ENCODE results near the gene ATP9B.
"Not testable (repeated sequence)": the region's sequence is repeated elsewhere in the genome, so short reads cannot be mapped to it uniquely, and the experiment has no call there.

ATP9B gene

DNA sequence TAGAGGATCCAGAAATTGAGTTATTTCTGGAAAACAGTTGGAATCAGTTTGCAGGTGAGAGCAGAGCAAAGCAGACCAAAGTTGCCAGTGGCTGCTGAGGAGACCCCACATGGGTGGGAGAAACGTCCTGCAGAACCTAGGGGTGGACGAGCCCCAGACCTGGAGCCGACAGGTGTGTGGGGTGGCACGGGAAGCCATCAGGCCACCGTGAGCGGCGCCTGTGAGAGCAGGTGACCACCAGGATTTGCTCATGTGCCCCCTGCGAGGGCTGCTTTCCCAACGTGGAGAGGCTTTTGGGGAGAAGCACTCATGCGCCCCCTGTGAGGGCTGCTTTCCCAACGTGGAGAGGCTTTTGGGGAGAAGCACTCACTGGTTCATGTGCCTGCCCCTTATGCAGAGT is 209.7 kb downstream of the ATP9B start:
- no peak for DNase-seq (ENCODE audit: low read depth)
- H3K4me3 ChIP-seq (ENCODE audit: control insufficient read depth, low read depth, low read length) = no peak overlapping the region
- TF ChIP-seq, protein P1, sequence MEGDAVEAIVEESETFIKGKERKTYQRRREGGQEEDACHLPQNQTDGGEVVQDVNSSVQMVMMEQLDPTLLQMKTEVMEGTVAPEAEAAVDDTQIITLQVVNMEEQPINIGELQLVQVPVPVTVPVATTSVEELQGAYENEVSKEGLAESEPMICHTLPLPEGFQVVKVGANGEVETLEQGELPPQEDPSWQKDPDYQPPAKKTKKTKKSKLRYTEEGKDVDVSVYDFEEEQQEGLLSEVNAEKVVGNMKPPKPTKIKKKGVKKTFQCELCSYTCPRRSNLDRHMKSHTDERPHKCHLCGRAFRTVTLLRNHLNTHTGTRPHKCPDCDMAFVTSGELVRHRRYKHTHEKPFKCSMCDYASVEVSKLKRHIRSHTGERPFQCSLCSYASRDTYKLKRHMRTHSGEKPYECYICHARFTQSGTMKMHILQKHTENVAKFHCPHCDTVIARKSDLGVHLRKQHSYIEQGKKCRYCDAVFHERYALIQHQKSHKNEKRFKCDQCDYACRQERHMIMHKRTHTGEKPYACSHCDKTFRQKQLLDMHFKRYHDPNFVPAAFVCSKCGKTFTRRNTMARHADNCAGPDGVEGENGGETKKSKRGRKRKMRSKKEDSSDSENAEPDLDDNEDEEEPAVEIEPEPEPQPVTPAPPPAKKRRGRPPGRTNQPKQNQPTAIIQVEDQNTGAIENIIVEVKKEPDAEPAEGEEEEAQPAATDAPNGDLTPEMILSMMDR (conservative IDR thresholded peaks at IDR 0.05; ENCODE audit: control insufficient read depth, insufficient read depth, low read depth, low read length) = no peak

DNA sequence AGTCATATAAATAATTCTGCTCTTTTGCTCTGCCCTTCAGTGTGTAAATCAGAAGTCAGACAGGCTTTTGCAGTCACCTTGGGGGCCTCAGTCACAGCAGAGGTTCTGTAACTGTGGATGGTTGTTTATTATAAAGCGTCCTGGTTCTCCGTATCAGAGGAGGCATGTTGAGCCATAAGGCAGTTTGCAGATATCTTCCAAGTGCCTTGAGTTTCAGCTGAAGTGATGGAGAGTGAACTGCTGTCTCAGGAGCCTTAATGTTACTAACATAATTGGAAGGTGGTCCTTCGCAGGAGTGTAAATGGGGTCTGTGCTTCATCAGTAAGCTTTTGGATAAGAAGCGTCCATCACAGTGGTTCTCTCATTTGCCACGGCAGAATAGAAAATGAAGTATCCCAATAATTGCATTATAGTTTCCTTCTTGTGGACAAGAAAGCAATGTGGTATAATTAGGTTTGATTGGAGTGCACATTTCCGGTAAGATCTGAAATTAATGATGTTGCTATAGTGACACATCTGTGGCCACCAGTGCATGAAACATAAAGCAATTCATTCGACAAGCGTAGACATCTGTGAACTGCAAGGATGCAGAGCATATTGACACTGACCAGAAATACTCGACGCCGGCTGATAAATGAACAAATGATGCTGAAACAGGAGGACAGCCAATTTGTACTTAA is 214.1 kb downstream of the ATP9B start:
- DNase-seq (ENCODE audit: low read depth) = no peak
- TF ChIP-seq, protein P1 (conservative IDR thresholded peaks at IDR 0.05; ENCODE audit: control insufficient read depth, insufficient read depth, low read depth, low read length) = no peak
- no peak overlapping the region for H3K4me3 ChIP-seq (ENCODE audit: control insufficient read depth, low read depth, low read length)

DNA sequence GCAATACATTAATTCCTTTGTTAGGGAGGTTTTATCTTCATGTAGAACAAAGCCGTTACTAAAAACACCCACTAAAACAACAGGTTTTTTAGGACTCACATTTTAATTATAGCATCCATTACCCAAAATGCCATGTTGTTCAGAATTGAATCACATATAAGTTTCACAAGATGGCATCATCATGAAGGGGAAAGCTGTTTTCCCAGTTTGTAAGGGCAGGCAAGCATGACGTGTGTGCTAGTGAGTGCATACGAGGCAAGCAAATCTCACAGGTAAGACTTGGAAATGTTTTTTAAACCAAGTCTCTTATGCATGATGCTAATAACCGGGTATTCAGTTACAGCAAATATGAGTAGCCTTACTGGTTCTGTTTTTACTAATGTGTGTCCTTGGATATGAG is 214.7 kb downstream of the ATP9B start:
- TF ChIP-seq, protein P1 (conservative IDR thresholded peaks at IDR 0.05; ENCODE audit: control insufficient read depth, insufficient read depth, low read depth, low read length) = no peak
- DNase-seq (ENCODE audit: low read depth) = no peak
- H3K4me3 ChIP-seq (ENCODE audit: control insufficient read depth, low read depth, low read length) = no peak overlapping the region

DNA sequence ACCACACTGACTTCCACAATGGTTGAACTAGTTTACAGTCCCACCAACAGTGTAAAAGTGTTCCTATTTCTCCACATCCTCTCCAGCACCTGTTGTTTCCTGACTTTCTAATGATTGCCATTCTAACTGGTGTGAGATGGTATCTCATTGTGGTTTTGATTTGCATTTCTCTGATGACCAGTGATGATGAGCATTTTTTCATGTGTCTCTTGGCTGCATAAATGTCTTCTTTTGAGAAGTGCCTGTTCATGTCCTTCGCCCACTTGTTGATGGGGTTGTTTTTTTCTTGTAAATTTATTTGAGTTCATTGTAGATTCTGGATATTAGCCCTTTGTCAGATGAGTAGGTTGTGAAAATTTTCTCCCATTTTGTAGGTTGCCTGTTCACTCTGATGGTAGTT is 216.0 kb downstream of the ATP9B start:
- DNase-seq (ENCODE audit: low read depth); H3K4me3 ChIP-seq (ENCODE audit: control insufficient read depth, low read depth, low read length): not testable (repeated sequence)

DNA sequence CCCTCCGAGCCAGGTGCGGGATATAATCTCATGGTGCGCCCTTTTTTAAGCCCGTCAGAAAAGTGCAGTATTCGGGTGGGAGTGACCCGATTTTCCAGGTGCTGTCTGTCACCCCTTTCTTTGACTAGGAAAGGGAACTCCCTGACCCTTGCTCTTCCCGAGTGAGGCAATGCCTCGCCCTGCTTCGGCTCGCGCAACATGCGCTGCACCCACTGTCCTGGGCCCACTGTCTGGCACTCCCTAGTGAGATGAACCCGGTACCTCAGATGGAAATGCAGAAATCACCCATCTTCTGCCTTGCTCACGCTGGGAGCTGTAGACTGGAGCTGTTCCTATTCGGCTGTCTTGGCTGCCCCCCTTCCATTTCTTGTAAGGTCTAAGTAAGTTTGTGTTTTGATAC is 221.2 kb downstream of the ATP9B start:
- not testable (repeated sequence) for H3K4me3 ChIP-seq (ENCODE audit: control insufficient read depth, low read depth, low read length); DNase-seq (ENCODE audit: low read depth)

DNA sequence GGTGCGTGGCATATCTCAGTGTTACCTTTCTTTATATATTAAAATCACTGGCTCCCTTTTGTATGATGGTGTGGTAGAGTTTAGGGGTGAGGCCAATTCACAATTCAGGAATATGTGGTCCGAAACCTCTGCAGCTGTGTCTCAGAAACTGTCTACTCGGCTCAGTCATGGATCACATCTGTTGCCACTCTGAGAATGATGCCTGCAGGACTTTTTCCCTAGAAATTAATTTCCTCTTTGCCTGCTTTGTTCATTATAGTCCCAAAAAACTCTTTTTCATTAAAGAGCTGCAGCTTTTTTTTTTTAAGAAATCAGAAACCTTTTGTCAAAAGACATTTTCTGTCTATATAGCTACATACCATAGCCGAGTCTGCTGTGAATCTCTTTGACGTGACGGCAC is 221.7 kb downstream of the ATP9B start:
- DNase-seq (ENCODE audit: low read depth) = no peak

DNA sequence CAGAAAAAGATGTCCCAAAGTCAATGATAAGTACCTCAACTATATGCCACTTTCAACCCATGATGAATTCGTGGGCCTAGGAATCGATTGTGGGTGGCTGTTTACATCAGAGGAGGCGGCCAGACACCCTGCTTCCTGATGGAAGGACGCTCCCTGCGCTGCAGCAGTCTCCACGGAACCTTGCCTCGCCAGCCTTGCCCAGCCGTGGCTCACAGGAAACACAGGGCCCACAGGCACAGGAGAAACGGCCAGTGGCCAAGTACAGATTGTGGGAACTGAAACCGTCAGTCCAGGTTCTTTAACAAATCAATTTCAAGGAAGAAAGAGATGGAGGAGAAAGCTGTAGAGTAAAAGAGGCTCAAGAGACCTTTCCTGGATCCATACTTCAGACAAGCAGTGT is 225.0 kb downstream of the ATP9B start:
- no peak for DNase-seq (ENCODE audit: low read depth)
- TF ChIP-seq, protein P1 (conservative IDR thresholded peaks at IDR 0.05; ENCODE audit: control insufficient read depth, insufficient read depth, low read depth, low read length) = no peak
- H3K4me3 ChIP-seq (ENCODE audit: control insufficient read depth, low read depth, low read length) = no peak overlapping the region

More for the DNA sequence above, 221.7 kb downstream of the ATP9B start:
- TF ChIP-seq, protein P1 (conservative IDR thresholded peaks at IDR 0.05; ENCODE audit: control insufficient read depth, insufficient read depth, low read depth, low read length) = no peak
- no peak overlapping the region for H3K4me3 ChIP-seq (ENCODE audit: control insufficient read depth, low read depth, low read length)

DNA sequence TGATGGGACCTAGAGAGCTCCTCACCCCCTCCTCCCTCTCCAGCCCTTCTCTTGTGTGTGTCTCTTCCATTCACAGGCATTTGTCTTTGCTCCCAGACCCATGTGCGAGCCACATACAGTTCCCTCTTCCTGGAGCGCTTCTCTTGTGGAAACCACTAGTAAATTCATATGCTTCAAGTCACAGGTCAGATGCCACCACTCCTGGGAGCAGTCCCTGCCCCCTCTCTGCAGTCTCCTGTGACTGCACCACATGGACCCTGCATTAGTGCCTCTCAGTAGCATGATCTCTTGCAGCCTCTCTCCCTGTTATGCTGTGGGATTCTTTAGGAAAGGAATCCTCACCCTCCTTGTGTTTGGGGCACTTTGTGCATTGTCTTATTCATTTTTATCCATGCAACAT is 230.1 kb downstream of the ATP9B start:
- no peak for DNase-seq (ENCODE audit: low read depth)
- H3K4me3 ChIP-seq (ENCODE audit: control insufficient read depth, low read depth, low read length) = no peak overlapping the region
- TF ChIP-seq, protein P1 (conservative IDR thresholded peaks at IDR 0.05; ENCODE audit: control insufficient read depth, insufficient read depth, low read depth, low read length) = no peak
